ENCODE results near the gene ZBTB4.

- TF ChIP-seq CTCF (conservative IDR thresholded peaks at IDR 0.05; ENCODE audit: low read depth, low read length) (no peak), EZH2 (IDR thresholded peaks at IDR 0.05; ENCODE audit: low read length, unreplicated experiment) (no peak)
Measured at GRCh38 chr17:7483255-7484066, 4.0 kb upstream of the ZBTB4 start.

Measured in PC-3 (cell line).